Tongue (tissue), 1 donor: ENCODE data around the gene MUC7. TPM values are rescaled to one million over a fixed set of nuclear protein-coding genes. Genes with fewer than 3 reads are reported as not detected.

ENCODE experiments used
- total RNA-seq: library from RNA; depleted of rRNA; stranded (reverse); fragments of >200 nt; gene quantifications from one replicate; pipeline ENCODE4 v1.2.3, GENCODE V29; 2014

Gene MUC7
- total RNA-seq, 1 donor from 2014 or later, result 140 TPM

Other genes starting within 250 kb of the MUC7 start
- not detected for gene FDCSP, start 246.1 kb upstream of the MUC7 start, total RNA-seq
- not detected for gene CSN3, start 229.6 kb upstream of the MUC7 start, total RNA-seq
- not detected for gene CABS1, start 137.2 kb upstream of the MUC7 start, total RNA-seq
- not detected for gene SMR3A, start 111.4 kb upstream of the MUC7 start, total RNA-seq
- not detected for gene SMR3B, start 89.1 kb upstream of the MUC7 start, total RNA-seq
- gene OPRPN, start 74.3 kb upstream of the MUC7 start, total RNA-seq, result not detected
- gene AMTN, start 46.4 kb downstream of the MUC7 start, total RNA-seq, result not detected
- not detected for gene AMBN, start 120.1 kb downstream of the MUC7 start, total RNA-seq
- 1.7 TPM for gene ENAM, start 156.5 kb downstream of the MUC7 start, total RNA-seq
- 1.0 TPM for gene JCHAIN, start 194.3 kb downstream of the MUC7 start, total RNA-seq
- gene UTP3, start 216.3 kb downstream of the MUC7 start, total RNA-seq, result 21.4 TPM
- 85.4 TPM for gene RUFY3, start 249.8 kb downstream of the MUC7 start, total RNA-seq